Panc1 (cell line): Measurements from ENCODE around the gene FLVCR2. TPM values are rescaled to one million over a fixed set of nuclear protein-coding genes. Genes with fewer than 3 reads are reported as not detected.

Experiments used
- ATAC-seq: fragments of 200-7000 bp; cut with Tn5 transposase; 2 replicates; pipeline ENCODE4 v1.9.1; 2020; ENCODE audit warnings: mild to moderate bottlenecking, moderate library complexity
- BruUV-seq: library from RNA; stranded (reverse); fragments of 400-500 nt; replicated peaks from 2 replicates; lab custom pipeline; 2021; lab: Mats Ljungman, UMichigan
- CTCF ChIA-PET: fragments of 300-600 bp; sonication (Branson Sonifier 250); formaldehyde crosslinking; loops from one replicate; lab custom pipeline; 2022; ENCODE audit warnings: antibody characterized with exemption; lab: Charles Lee
- POLR2A ChIA-PET: fragments of 300-600 bp; sonication (Branson Sonifier 250); formaldehyde crosslinking; loops from one replicate; lab custom pipeline; 2022; ENCODE audit warnings: antibody characterized with exemption; lab: Charles Lee
- DNase-seq: peaks from one replicate; pipeline ENCODE4 v3.0.0-alpha.2; 2010; ENCODE audit warnings: low read depth, low spot score
- H3K27ac ChIP-seq: 2 replicates; pipeline ENCODE4 v1.5.1; 2011; ENCODE audit warnings: mild to moderate bottlenecking, low read length, inconsistent platforms
- H3K27me3 ChIP-seq: fragments of 200-500 bp; sonication (Bioruptor generic); 2 replicates; pipeline ENCODE4 v1.6.0; 2014; ENCODE audit warnings: low read length, inconsistent platforms; ENCODE audit not compliant: control insufficient read depth, insufficient read depth
- H3K36me3 ChIP-seq: fragments of 200-500 bp; sonication (Bioruptor generic); 2 replicates; pipeline ENCODE4 v1.5.1; 2014; ENCODE audit warnings: inconsistent platforms, mild to moderate bottlenecking, low read length, moderate library complexity; ENCODE audit not compliant: control insufficient read depth, insufficient read depth
- H3K4me1 ChIP-seq: 2 replicates; pipeline ENCODE4 v1.5.1; 2011; ENCODE audit warnings: inconsistent platforms, mild to moderate bottlenecking, low read length, moderate library complexity; ENCODE audit not compliant: control insufficient read depth, insufficient read depth
- H3K4me3 ChIP-seq, 2 experiments: 2 replicates each; pipeline ENCODE4 v1.5.1; 2011 to 2012; ENCODE audit warnings: low read depth in 2 of 2, low read length in 2 of 2, mild to moderate bottlenecking in 2 of 2, inconsistent platforms in 1 of 2, moderate library complexity in 1 of 2
- H3K9me3 ChIP-seq: fragments of 200-500 bp; sonication (Bioruptor generic); 2 replicates; pipeline ENCODE4 v1.5.1; 2014; ENCODE audit warnings: low read depth, mild to moderate bottlenecking, inconsistent platforms, low read length, moderate library complexity; ENCODE audit not compliant: control insufficient read depth, insufficient read depth
- POLR2AphosphoS5 ChIP-seq: IDR thresholded peaks from 2 replicates; pipeline ENCODE4 v1.6.1; 2012; ENCODE audit warnings: mild to moderate bottlenecking, low read depth, low read length, moderate library complexity
- SIN3A ChIP-seq: IDR thresholded peaks from 2 replicates; pipeline ENCODE4 v1.6.1; 2012; ENCODE audit warnings: low read depth, mild to moderate bottlenecking, low read length, moderate library complexity, borderline replicate concordance; ENCODE audit not compliant: insufficient read depth
- TCF7L2 ChIP-seq: IDR thresholded peaks from 2 replicates; pipeline ENCODE4 v1.6.1; 2011; ENCODE audit warnings: mild to moderate bottlenecking, low read depth, low read length, inconsistent platforms
- in situ Hi-C: cut with HindIII; loops from 2 replicates; pipeline ENCODE4 v1.10.0; 2016; ENCODE audit warnings: low sequenced_read_pairs, low pct_unique_long_range_greater_than_20kb
- intact Hi-C: fragments of 100-400 bp; cut with micrococcal nuclease; formaldehyde crosslinking; loops from one replicate; pipeline ENCODE4 v1.10.0; 2022; ENCODE audit not compliant: unreplicated experiment
- total RNA-seq: library from RNA; stranded (reverse); gene quantifications from one replicate; pipeline ENCODE4 v1.2.1, GENCODE V29; 2021; ENCODE audit not compliant: unreplicated experiment
- TF ChIP-seq, protein P1 (sequence below): fragments of 450-650 bp; IDR thresholded peaks from 2 replicates; pipeline ENCODE4 v1.5.1; 2017; ENCODE audit warnings: mild to moderate bottlenecking
- TF ChIP-seq, protein P2 (sequence below), 2 experiments: IDR thresholded peaks; 2 replicates each; pipeline ENCODE4 v1.6.1; 2011 to 2012; ENCODE audit warnings: low read depth in 2 of 2, control low read depth in 1 of 2, low read length in 1 of 2, mild to moderate bottlenecking in 1 of 2, moderate library complexity in 1 of 2; ENCODE audit not compliant: insufficient read depth in 1 of 2

The FLVCR2 gene
- total RNA-seq, 1 experiment from 2014 or later, result 9.7 TPM

DNA sequence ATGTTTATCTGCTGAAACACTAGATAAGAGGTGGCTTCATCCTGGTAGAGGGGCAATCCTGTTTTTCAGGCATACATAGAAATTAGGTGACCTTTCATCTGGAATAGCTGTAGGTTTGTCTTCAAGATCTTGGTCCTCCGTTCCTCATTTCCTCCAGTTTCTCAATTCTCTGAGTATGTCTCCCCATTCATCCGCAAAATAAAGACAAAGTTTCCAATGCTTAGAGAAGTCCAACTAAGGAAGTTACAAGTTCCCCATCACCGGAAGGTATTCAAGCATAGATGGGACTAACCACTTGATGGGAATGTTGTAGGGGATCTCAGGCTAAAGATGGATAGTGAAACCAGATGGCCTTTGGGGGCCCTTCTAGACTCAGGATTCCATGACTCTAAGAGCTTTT lies 48.0 kb downstream of the FLVCR2 start:
- DNase-seq (no peak), ATAC-seq (no peak)
- no peak overlapping the region for H3K27ac ChIP-seq
- CTCF ChIA-PET, result interaction anchor here (0.5 kb wide), 1 partner anchor 65 kb away, joined by 4 read pairs; no protein-coding TSS in a partner anchor
- H3K9me3 ChIP-seq, result no peaks in the 10 kb centered on the region
- POLR2A ChIA-PET, result no interaction called here
- no peaks in the 10 kb centered on the region for H3K4me1 ChIP-seq
- TF ChIP-seq SIN3A (no peak), TCF7L2 (no peak), POLR2AphosphoS5 (no peak)
- TF ChIP-seq, protein P1, sequence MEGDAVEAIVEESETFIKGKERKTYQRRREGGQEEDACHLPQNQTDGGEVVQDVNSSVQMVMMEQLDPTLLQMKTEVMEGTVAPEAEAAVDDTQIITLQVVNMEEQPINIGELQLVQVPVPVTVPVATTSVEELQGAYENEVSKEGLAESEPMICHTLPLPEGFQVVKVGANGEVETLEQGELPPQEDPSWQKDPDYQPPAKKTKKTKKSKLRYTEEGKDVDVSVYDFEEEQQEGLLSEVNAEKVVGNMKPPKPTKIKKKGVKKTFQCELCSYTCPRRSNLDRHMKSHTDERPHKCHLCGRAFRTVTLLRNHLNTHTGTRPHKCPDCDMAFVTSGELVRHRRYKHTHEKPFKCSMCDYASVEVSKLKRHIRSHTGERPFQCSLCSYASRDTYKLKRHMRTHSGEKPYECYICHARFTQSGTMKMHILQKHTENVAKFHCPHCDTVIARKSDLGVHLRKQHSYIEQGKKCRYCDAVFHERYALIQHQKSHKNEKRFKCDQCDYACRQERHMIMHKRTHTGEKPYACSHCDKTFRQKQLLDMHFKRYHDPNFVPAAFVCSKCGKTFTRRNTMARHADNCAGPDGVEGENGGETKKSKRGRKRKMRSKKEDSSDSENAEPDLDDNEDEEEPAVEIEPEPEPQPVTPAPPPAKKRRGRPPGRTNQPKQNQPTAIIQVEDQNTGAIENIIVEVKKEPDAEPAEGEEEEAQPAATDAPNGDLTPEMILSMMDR, result no peak
- TF ChIP-seq, protein P2, sequence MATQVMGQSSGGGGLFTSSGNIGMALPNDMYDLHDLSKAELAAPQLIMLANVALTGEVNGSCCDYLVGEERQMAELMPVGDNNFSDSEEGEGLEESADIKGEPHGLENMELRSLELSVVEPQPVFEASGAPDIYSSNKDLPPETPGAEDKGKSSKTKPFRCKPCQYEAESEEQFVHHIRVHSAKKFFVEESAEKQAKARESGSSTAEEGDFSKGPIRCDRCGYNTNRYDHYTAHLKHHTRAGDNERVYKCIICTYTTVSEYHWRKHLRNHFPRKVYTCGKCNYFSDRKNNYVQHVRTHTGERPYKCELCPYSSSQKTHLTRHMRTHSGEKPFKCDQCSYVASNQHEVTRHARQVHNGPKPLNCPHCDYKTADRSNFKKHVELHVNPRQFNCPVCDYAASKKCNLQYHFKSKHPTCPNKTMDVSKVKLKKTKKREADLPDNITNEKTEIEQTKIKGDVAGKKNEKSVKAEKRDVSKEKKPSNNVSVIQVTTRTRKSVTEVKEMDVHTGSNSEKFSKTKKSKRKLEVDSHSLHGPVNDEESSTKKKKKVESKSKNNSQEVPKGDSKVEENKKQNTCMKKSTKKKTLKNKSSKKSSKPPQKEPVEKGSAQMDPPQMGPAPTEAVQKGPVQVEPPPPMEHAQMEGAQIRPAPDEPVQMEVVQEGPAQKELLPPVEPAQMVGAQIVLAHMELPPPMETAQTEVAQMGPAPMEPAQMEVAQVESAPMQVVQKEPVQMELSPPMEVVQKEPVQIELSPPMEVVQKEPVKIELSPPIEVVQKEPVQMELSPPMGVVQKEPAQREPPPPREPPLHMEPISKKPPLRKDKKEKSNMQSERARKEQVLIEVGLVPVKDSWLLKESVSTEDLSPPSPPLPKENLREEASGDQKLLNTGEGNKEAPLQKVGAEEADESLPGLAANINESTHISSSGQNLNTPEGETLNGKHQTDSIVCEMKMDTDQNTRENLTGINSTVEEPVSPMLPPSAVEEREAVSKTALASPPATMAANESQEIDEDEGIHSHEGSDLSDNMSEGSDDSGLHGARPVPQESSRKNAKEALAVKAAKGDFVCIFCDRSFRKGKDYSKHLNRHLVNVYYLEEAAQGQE (IDR thresholded peaks at IDR 0.05; ENCODE audit: insufficient read depth in 1 of 2, low read depth in 2 of 2, low read length in 1 of 2), result no peak
- H3K4me3 ChIP-seq, result no peak overlapping the region
- no peaks in the 10 kb centered on the region for H3K27me3 ChIP-seq
- BruUV-seq, result no TSS peak
- intact Hi-C loops (no loop called here), in situ Hi-C loops (no loop called here)
- H3K36me3 ChIP-seq, result no peaks in the 10 kb centered on the region

DNA sequence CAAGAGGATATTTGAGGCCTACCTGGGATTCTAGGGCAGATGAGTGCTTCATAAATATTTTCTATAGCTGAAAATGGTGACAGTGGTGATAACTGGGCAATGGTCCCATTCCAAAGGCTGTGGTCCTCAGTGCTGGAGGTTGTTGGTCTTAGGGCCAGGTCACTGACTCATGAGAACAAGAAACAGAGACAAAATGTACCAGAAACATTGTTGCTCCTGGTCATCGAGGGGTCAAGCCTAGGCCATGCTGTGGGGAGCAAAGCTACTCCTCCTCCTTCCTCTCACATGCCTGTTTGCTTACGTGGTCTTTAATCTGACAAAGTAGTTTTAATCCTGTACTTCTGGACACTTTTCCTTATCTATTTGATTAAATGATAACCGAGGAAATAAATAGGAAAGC lies 48.4 kb downstream of the FLVCR2 start:
- Histone ChIP-seq H3K36me3 (no peaks in the 10 kb centered on the region), H3K27ac (no peak overlapping the region), H3K9me3 (no peaks in the 10 kb centered on the region), H3K27me3 (no peaks in the 10 kb centered on the region), H3K4me1 (no peaks in the 10 kb centered on the region), H3K4me3 (no peak overlapping the region)
- DNase-seq (no peak), ATAC-seq (no peak)
- intact Hi-C loops (no loop called here), in situ Hi-C loops (no loop called here)
- BruUV-seq, result no TSS peak
- TF ChIP-seq SIN3A (no peak), POLR2AphosphoS5 (no peak), TCF7L2 (no peak)
- TF ChIP-seq, protein P1, result no peak
- TF ChIP-seq, protein P2 (IDR thresholded peaks at IDR 0.05; ENCODE audit: insufficient read depth in 1 of 2, low read depth in 2 of 2, low read length in 1 of 2), result no peak
- CTCF ChIA-PET, result interaction anchor here (0.5 kb wide), 1 partner anchor 66 kb away, joined by 4 read pairs; no protein-coding TSS in a partner anchor
- POLR2A ChIA-PET, result no interaction called here
